GM18519 (cell line): ENCODE results near the gene MRPS23.

ENCODE experiments used
- ATAC-seq: cut with Tn5 transposase; IDR thresholded peaks from one replicate; pipeline ENCODE4 v1.9.1; 2021; ENCODE audit warnings: mild to moderate bottlenecking, moderate library complexity; ENCODE audit not compliant: unreplicated experiment, low FRiP score

Gene MRPS23

GRCh38 chr17:57880086-57880456 lies 30.2 kb upstream of the MRPS23 start:
- ATAC-seq = no peak

DNA sequence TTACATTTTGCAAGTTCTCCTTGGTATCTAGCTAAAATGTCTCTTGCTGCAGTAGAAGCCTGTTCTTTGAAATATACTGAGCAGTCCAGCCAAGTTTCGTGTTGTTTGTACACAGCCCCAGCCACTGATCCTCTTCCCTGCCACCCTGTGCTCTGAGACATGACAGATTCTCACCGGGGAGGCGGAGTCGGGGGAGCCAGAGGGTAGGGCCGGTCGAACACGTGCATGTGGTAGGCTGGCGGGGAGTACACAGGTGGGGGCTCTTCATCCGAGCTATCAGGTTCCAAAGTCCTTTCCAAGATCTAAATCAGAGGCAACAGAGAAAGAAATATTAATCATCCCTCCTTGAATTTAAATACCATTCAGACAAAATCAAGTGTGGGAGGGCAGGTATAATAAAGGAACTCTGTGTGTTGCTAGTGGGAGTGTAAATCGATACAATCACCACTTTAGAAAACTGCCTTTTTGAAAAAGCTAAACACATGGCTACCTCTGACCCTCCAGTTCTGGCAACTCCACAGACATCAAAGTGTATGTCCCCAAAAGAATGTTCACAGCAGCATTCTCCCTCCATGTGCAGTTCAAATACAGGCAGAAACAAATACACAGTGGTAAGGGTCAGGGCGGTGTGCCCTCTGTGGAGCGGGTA lies 29.7 kb upstream of the MRPS23 start:
- ATAC-seq = no peak

DNA sequence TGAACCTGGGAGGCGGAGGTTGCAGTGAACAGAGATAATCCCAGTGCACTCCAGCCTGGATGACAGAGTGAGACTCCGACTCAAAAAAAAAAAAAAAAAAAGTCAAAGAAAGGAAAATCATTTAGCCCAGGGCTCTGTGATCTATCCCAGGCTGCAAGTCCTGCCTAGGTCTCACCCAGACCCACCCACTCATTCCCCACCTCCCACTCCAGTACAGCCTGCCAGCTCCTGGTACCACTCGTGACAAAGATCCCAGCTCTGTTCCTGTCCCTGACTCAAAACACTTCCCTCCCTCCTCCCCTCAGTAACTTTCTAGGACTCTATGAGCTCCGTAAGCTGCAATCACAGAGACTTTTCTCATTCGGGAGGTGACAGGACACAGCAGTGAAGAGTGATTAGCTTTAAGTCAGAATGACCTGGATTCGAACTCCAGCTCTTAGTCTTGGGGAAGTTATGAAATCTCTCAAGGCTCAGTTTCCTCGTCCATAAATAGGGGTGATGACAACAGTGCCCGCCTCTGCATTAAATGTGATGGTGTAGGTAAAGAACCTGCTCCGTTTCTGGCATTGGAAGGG lies 28.0 kb upstream of the MRPS23 start:
- no peak for ATAC-seq

GRCh38 chr17:57876866-57877237 lies 27.0 kb upstream of the MRPS23 start:
- no peak for ATAC-seq

- ATAC-seq = no peak
These were observed 26.4 kb upstream of the MRPS23 start for GRCh38 chr17:57876023-57876865.

- no peak for ATAC-seq
These were observed 25.6 kb upstream of the MRPS23 start for GRCh38 chr17:57875290-57876022.

- no peak for ATAC-seq
These were observed 24.8 kb upstream of the MRPS23 start for GRCh38 chr17:57874434-57875289.

DNA sequence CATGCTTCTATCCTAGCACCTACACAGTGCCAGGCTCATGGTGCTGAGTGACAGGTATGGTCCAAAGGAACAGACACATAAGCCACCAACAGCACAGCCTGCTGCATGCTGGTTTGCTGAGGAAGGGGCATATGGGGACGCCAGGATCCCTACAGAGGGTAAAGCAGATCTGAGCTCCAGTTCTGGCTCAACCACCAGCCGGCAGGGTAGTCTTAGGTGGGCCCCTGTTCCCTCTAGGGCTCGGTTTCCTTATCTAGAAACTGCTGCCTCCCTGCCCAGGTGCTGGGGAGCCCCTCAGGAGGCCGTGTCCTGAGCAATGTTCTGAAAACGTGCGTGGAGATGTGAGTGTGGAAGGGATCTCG lies 24.2 kb upstream of the MRPS23 start:
- ATAC-seq = no peak

DNA sequence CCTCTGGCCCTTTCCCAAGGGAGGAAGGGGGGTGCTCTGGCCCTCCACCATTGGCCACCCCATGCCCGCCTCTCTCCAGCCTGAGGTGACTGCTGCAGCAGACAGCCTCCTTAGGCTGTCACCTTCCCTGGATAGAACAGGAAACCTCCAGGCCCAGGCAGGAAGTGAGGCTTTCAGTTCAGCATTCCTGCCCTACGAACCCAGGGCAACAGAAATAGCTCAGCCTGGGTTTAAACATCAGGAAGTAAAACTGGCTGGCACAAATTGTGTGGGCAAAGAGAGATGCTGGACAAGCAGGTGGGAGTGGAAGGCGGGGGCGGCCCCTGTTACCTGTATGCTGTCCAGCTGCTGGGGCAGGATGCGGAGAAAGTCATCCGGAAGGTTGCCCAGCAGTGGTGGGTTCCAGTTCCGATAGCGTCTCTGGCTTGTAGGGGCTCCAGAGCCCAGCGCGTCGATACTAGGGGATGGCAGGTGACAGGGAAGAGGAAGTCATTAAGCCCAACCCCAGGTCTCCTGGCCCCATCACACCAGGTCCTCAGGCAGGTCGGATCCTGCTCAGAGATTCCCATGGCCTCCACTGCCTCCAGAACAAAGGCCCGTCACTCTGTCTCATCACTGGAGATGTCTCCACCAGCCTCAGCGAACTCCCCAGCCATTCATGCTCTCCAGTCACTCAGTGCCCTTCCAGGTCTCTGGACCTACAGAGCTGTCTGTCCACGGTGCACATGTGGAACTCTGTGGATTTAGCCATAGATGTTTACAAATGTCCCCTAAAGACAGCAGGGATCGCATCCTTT lies 23.6 kb upstream of the MRPS23 start:
- ATAC-seq = no peak

DNA sequence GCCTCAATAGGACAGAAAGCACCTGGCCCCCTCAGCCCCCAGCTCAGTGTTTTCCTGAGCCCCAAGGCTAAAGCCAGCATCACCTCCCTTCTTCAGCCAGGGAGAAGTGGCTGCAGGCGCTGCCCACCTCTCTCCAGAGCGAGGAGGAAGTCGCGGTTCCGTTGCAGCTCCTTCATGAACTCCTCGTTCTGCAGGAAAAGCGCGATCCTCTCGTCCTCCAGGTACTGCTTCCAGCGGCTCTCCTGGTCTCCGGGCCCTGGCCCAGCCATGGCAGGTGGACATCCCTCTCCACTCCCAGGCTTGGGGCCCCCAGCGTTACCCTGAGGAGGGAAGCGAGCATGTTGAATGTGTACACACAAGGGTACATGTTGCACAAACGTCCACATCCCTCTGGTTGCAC lies 22.7 kb upstream of the MRPS23 start:
- no peak for ATAC-seq

GRCh38 chr17:57871863-57872262 lies 22.0 kb upstream of the MRPS23 start:
- no peak for ATAC-seq

DNA sequence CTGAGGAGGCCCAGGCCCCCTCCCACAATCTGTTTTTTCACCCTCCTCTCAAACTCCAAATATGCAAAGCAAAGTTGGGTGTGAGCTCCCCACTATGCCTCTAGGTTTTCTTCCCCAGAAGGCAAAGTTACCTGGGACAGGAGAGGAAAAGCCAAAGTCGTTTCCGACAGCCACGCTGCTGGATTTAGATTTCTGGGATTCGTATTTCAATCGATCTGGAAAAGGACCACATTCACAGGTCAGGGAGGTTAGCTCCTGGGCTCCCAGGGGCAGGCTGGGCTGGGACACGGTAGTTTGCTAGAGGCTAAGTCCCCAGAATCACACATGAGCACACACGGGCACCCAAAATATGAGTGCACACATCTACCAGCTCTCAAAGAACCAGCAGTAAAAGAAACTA lies 21.3 kb upstream of the MRPS23 start:
- ATAC-seq = no peak

GRCh38 chr17:57870283-57870635 lies 20.4 kb upstream of the MRPS23 start:
- ATAC-seq = no peak

GRCh38 chr17:57869617-57870282 lies 19.9 kb upstream of the MRPS23 start:
- ATAC-seq = no peak

DNA sequence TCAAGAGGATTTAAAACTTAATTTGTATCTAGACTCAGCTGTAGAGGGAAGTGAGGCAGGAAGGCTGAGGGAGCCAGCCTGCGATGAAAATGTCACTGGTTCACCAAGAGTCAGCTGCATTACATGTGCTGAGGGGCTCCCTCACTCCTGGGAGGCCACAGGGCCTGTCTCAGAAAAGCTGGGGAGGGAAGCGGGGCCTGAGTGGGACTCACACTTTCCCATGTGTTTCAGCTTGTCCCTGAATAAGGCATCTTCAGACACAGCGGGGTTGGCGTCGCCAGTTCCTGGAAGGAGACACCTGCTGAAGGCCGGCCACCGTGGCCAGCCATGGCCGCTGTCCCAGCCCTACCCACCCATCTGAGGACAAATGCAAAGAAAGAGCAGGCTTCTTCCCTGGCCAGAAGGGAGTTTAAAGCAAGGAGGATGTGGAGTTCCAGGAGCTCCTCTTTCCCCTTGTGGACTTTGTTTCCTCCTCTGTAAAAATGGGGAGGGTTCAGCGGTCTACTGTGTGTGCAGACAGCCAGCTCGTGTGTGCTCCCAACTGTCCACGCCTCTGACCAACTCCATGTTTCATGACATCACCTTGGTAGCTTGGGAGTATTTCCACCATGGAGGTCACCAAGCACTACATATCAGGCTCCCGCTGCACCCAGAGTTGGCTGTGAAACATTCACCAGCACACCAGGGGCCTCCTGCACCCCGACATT lies 19.2 kb upstream of the MRPS23 start:
- no peak for ATAC-seq

DNA sequence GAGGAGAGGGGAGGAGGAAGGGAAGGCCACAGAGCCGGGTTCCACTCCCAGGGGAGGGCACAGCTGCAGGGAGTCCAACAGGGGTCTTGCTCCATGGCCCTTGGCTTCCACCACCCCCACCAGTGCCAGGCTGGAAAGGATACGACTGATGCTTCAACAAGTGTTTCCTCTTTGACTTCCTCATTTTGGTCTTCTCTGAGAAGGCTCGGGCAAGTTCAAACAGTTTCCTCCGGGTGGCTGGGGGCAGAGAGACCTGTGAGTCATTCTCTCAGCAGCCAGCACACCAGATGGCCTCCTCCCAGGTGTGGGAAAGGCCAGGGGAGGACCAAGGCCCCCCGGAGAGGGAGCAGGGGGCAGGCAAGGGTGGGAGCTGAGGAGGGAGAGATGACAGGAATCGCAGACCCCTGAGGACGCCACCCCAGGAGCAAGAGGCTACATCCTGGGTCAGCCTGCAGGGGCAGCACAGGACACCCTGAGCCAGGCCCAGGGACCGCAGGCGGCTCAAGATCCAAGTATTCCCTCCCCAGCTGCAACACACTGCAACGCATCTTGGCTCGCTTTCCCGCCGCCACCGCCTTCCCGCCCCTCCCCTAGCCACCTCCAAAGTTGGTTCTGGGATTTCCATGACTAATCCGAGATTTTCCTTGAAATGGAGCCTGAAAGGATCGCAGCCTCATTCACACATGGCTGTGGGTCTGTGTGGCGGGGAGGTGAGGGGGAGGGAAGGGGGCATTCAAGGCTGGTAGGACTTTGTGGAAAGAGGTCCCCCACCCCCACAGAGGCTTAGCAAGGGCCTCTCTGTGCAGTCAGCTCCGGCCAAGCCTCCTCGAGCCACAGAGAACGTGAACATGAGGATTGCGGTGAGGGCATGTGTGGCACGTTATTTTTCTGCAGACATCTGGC lies 18.4 kb upstream of the MRPS23 start:
- ATAC-seq = peak; percentile 70

- ATAC-seq = no peak
These were observed 17.3 kb upstream of the MRPS23 start for GRCh38 chr17:57867126-57867525.

DNA sequence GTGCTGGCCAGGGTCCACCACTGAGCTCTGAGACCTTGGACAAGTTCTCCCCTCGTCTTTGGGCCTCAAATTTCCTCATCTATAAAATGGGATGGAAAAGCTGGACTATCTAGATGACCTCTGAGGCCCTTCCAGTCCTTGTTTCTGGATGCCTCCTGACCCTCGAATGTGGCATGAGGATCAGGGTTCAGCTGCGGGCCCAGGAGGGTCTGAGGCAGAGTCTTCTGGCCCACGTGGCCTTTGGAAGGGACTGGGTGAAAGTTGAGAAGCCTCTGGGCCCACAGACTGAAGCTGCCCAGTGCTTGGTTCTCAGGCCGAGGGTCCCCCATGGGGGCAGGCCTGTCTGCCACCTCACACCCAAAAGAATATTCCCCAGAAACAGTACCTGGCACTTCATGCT lies 16.9 kb upstream of the MRPS23 start:
- no peak for ATAC-seq
